ENCODE measurements around the gene TXNL1. TPM values are rescaled to one million over a fixed set of nuclear protein-coding genes. Genes with fewer than 3 reads are reported as not detected.

The TXNL1 gene
- total RNA-seq, 1 experiment from 2014 or later = 90.4 TPM

DNA sequence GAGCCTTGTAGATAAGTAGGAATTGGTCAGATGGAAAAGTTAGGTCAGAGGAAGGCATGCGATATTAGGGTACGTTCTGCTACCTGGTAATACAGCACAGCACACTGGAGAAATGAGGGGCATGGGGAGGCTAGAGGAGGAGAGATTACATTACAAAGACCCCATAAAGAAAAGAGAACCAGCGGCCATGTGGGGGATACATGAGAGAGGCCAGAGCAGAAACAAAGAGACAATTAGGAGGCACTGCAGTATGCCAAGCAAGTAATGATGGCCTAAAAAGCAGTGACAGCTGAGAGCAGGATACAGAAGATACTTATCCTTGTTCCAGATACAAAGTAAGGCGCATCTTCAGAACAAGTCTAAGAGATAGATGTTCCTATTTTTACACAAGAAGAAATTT, 40.0 kb downstream of the TXNL1 start:
- TF ChIP-seq, protein P1, sequence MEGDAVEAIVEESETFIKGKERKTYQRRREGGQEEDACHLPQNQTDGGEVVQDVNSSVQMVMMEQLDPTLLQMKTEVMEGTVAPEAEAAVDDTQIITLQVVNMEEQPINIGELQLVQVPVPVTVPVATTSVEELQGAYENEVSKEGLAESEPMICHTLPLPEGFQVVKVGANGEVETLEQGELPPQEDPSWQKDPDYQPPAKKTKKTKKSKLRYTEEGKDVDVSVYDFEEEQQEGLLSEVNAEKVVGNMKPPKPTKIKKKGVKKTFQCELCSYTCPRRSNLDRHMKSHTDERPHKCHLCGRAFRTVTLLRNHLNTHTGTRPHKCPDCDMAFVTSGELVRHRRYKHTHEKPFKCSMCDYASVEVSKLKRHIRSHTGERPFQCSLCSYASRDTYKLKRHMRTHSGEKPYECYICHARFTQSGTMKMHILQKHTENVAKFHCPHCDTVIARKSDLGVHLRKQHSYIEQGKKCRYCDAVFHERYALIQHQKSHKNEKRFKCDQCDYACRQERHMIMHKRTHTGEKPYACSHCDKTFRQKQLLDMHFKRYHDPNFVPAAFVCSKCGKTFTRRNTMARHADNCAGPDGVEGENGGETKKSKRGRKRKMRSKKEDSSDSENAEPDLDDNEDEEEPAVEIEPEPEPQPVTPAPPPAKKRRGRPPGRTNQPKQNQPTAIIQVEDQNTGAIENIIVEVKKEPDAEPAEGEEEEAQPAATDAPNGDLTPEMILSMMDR (conservative IDR thresholded peaks at IDR 0.05) = no peak
- H3K4me1 ChIP-seq (ENCODE audit: insufficient read depth, low read length) = no peaks in the 10 kb centered on the region; the same call in 1 of the 2 replicates
- no peak overlapping the region for H2BK5ac ChIP-seq (ENCODE audit: insufficient read length, low read length)
- H3T11ph ChIP-seq (ENCODE audit: low read length) = no peak overlapping the region
- H3K27ac ChIP-seq (ENCODE audit: insufficient read length, low read depth, low read length) = no peak overlapping the region
- H3K9me3 ChIP-seq (ENCODE audit: control insufficient read depth, low read depth, low read length) = no peaks in the 10 kb centered on the region
- no CpG with 5 or more reads among the region's 4 CpGs for WGBS (ENCODE audit: extremely low coverage, insufficient read length, low lambda C conversion rate)
- no peak overlapping the region for H3K14ac ChIP-seq (ENCODE audit: insufficient read depth, low read length)
- no peak overlapping the region for H3K27ac Mint-ChIP-seq
- no peak overlapping the region for H2BK15ac ChIP-seq (ENCODE audit: low read depth, low read length)
- no peak overlapping the region for H3K9ac ChIP-seq (ENCODE audit: extremely low read depth, insufficient read length, low read length)
- H3K4me1 Mint-ChIP-seq = peaks cover 14 to 19% of the 10 kb centered on the region in 2 experiments
- H2AFZ ChIP-seq (ENCODE audit: low read length) = no peak overlapping the region
- H2BK20ac ChIP-seq (ENCODE audit: low read depth, low read length, poor library complexity, severe bottlenecking) = no peak overlapping the region
- H3K4me3 Mint-ChIP-seq = no peak overlapping the region; a peak in 1 of 5 replicates
- H3K4ac ChIP-seq (ENCODE audit: low read depth, low read length) = no peak overlapping the region
- H4K91ac ChIP-seq (ENCODE audit: insufficient read length, low read depth, low read length) = no peak overlapping the region
- no peaks in the 10 kb centered on the region for H3K79me2 ChIP-seq (ENCODE audit: insufficient read depth, low read length)
- no peaks in the 10 kb centered on the region for H3K27me3 ChIP-seq (ENCODE audit: insufficient read depth, low read length)
- no peaks in the 10 kb centered on the region for H3K27me3 Mint-ChIP-seq (ENCODE audit: low read depth)
- H3K18ac ChIP-seq (ENCODE audit: insufficient read length, low read depth, low read length) = no peak overlapping the region
- H2BK120ac ChIP-seq (ENCODE audit: low read depth, low read length, poor library complexity, severe bottlenecking) = no peak overlapping the region
- H3K4me2 ChIP-seq (ENCODE audit: insufficient read depth, insufficient read length, low read length) = no peak overlapping the region
- no peak overlapping the region for H2BK12ac ChIP-seq (ENCODE audit: insufficient read length, low read depth, low read length)
- H4K8ac ChIP-seq (replicated peaks; ENCODE audit: insufficient read length, low read depth, low read length) = no peak overlapping the region
- H3K79me1 ChIP-seq (ENCODE audit: insufficient read depth, low read depth, low read length, poor library complexity, severe bottlenecking) = no peaks in the 10 kb centered on the region
- no peak for DNase-seq
- H2AK5ac ChIP-seq (ENCODE audit: insufficient read length, low read length) = no peak overlapping the region
- no peak overlapping the region for H3K56ac ChIP-seq (ENCODE audit: insufficient read length, low read depth, low read length)
- H3K9me3 Mint-ChIP-seq = no peaks in the 10 kb centered on the region
- H4K20me1 ChIP-seq (ENCODE audit: control insufficient read depth, insufficient read depth, insufficient read length) = no peaks in the 10 kb centered on the region
- no peaks in the 10 kb centered on the region for H3K23me2 ChIP-seq (ENCODE audit: insufficient read length, low read depth, low read length, poor library complexity, severe bottlenecking)
- no peak overlapping the region for H3K23ac ChIP-seq (ENCODE audit: insufficient read length, low read depth, low read length)
- H3K36me3 Mint-ChIP-seq (ENCODE audit: insufficient read depth in 1 of 3, low read depth in 3 of 3) = peaks cover 0 to 4% (median 0%) of the 10 kb centered on the region in 3 experiments; a peak in 1 of 7 replicates
- no peak overlapping the region for H4K5ac ChIP-seq (ENCODE audit: insufficient read length, low read depth, low read length)
